Adrenal gland (tissue), 12 donors: ENCODE measurements around the gene PCLO. TPM values are rescaled to one million over a fixed set of nuclear protein-coding genes. Genes with fewer than 3 reads are reported as not detected.

ENCODE experiments used
- DNase-seq, 7 donors: peaks; one replicate each; pipeline ENCODE4 v3.0.0-alpha.2; 2019 to 2020
- H3K27ac ChIP-seq, 5 donors: fragments of 200-600 bp; sonication (generic) in 4 of 5; 1 replicate in 3 of 5; 2 replicates in 2 of 5; pipeline versions ENCODE4 v1.5.1 to v1.8.0; 2016 to 2020; ENCODE audit warnings: mild to moderate bottlenecking in 1 of 5
- H3K27me3 ChIP-seq: fragments of 200-600 bp; 2 replicates; pipeline ENCODE4 v1.8.0; 2021
- H3K36me3 ChIP-seq, 2 donors: fragments of 200-600 bp; replicated peaks in 1 of 2; 1 replicate in 1 of 2; 2 replicates in 1 of 2; pipeline versions ENCODE4 v1.5.1 to v1.8.0; 2018 to 2022
- H3K4me1 ChIP-seq, 2 donors: fragments of 200-600 bp; replicated peaks in 1 of 2; 1 replicate in 1 of 2; 2 replicates in 1 of 2; pipeline versions ENCODE4 v1.5.1 to v1.8.0; 2018 to 2021
- H3K4me3 ChIP-seq, 4 donors: fragments of 200-600 bp; sonication (generic) in 3 of 4; one replicate each; pipeline ENCODE4 v1.5.1; 2016 to 2018
- H3K9me3 ChIP-seq, 3 donors: fragments of 200-600 bp; sonication (generic) in 1 of 3; replicated peaks in 1 of 3; 1 replicate in 2 of 3; 2 replicates in 1 of 3; pipeline versions ENCODE4 v1.5.1 to v1.8.0; 2016 to 2021
- POLR2A ChIP-seq, 2 donors: fragments of 450-650 bp; IDR thresholded peaks; one replicate each; pipeline ENCODE4 v1.6.1; 2017; ENCODE audit warnings: antibody characterized with exemption in 2 of 2, mild to moderate bottlenecking in 2 of 2, moderate library complexity in 1 of 2
- WGBS, 4 donors: extraction: QIAGEN DNeasy Blood & Tissue Kit in 2 of 4; methylation state at CpG; one replicate each; pipeline versions ENCODE4 v1.1.5 to v1.1.7; 2013 to 2017; 5-methylcytosine and 5-hydroxymethylcytosine counted together
- intact Hi-C, 2 donors: fragments of 100-400 bp; cut with DNase I; formaldehyde crosslinking; loops; one replicate each; pipeline versions ENCODE4 v1.14.1 to v1.15.0; 2022 to 2023
- polyA plus RNA-seq, 3 donors: library from polyadenylated mRNA; stranded (reverse); fragments of 200-250 nt in 2 of 3; fragments of 350-450 nt in 1 of 3; fragmentation: Illumina TruSeq in 1 of 3; extraction: RNeasy Lipid Tissue Mini Kit (QIAGEN cat#74804) in 1 of 3; gene quantifications; one replicate each; pipeline ENCODE4 v1.2.3, GENCODE V29; 2013 to 2014
- small RNA-seq, 2 donors: library from RNA; depleted of rRNA; stranded (forward); fragments of <200 nt; gene quantifications; one replicate each; pipeline ENCODE3, GENCODE V24; 2016
- total RNA-seq, 9 donors: library from RNA; depleted of rRNA in 4 of 9; stranded (reverse); fragments of >200 nt in 4 of 9; fragments of 120-200 nt in 1 of 9; fragmentation: NEBNext Ultra II Directional in 1 of 9; extraction: Animal tissue kit (Norgen Biotek cat#: 25700) in 1 of 9; gene quantifications; one replicate each; pipeline versions ENCODE4 v1.1.0 to v1.2.4, GENCODE V29; 2013 to 2023
- TF ChIP-seq, protein P1 (sequence below), 6 experiments: fragments of 450-650 bp in 4 of 6; fragments of 200-600 bp in 2 of 6; sonication (generic) in 1 of 6; IDR thresholded peaks; 1 replicate in 5 of 6; 2 replicates in 1 of 6; pipeline versions ENCODE4 v1.5.1 to v1.8.0; 2016 to 2021; ENCODE audit warnings: antibody characterized with exemption in 6 of 6, mild to moderate bottlenecking in 2 of 6, moderate library complexity in 1 of 6
- donor health status: healthy with polysubstance abuse.
- donor health status: Bipolar disorder and iron deficiency.
- donor health status: DM: yes; HTN: yes; CAD: no.
- donor health status: DM: no; HTN: no; CAD: no.
- donor health status: DM: no; HTN: no; CAD: no.
- donor health status: DM: yes; HTN: yes; CAD: no.

The PCLO gene
- total and polyA plus RNA-seq, 12 donors = 1.8 to 17.1 (median 9.6) TPM

DNA sequence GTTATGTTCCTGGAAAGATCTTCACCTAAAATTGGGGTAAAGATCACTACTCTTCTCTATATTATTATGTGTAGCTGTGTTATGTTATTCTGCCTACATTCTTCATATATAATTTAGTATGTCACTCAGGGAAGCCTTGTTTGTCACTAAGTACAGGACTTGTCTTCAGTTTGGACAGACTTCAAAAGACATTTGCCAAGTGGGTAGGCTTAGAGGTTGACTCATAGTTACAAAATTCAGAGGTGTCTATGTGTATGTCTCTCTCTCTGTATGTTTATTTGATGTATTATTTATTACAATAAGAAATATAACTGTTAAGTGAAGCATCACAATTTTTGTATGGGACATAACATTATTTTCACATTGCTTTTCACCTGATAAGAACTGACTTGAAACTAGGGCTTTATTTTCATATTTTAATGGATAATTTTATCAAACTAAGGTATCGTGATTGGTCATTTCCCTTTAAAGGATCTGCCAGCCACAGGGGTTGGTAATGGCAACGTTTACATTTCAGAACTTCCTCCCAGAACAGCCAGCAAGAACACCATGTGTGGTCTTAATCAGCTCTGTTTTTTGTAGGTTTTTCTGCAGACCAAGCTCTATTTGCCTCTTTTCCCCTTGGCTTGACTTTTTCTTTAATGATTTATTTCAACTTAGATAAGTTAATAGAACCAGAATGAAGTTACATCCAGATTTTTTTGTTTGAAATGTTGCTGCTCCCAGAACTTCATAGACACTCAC lies 457.0 kb downstream of the PCLO start:
- DNase-seq = no peak
- 22 to 27% (median 25%) methylated on average over 2 of the region's 2 CpGs for WGBS, 4 donors
- intact Hi-C loops = no loop called here

DNA sequence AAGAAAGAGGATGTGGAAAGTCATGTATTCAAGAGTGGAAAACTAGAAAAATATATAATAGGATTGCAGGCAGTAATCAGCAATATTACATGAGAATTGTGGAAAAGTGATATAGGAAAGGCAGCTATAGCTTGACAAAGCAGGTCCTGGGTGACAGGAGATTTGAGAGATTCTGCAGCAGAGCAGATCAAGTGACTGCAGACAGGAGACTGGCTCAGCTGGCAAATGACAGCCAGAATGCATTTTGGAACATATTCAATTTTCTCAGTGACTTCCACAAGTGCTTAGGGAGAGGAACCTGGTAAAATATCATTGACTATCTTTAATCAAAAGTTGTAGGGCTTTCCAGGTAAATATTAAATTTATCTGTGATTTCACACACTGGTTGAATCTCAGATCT lies 458.6 kb downstream of the PCLO start:
- H3K27ac ChIP-seq = no peak overlapping the region
- no peak for TF ChIP-seq POLR2A (IDR thresholded peaks at IDR 0.05)
- TF ChIP-seq, protein P1, sequence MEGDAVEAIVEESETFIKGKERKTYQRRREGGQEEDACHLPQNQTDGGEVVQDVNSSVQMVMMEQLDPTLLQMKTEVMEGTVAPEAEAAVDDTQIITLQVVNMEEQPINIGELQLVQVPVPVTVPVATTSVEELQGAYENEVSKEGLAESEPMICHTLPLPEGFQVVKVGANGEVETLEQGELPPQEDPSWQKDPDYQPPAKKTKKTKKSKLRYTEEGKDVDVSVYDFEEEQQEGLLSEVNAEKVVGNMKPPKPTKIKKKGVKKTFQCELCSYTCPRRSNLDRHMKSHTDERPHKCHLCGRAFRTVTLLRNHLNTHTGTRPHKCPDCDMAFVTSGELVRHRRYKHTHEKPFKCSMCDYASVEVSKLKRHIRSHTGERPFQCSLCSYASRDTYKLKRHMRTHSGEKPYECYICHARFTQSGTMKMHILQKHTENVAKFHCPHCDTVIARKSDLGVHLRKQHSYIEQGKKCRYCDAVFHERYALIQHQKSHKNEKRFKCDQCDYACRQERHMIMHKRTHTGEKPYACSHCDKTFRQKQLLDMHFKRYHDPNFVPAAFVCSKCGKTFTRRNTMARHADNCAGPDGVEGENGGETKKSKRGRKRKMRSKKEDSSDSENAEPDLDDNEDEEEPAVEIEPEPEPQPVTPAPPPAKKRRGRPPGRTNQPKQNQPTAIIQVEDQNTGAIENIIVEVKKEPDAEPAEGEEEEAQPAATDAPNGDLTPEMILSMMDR (IDR thresholded peaks at IDR 0.05) = no peak
- DNase-seq = no peak
- intact Hi-C loops = no loop called here
- H3K4me3 ChIP-seq = no peak overlapping the region
- no peaks in the 10 kb centered on the region for H3K4me1 ChIP-seq
- no peaks in the 10 kb centered on the region for H3K27me3 ChIP-seq
- peaks cover 0 to 6% (median 0%) of the 10 kb centered on the region in 3 donors for H3K9me3 ChIP-seq
- no peaks in the 10 kb centered on the region for H3K36me3 ChIP-seq

More for the DNA sequence above, 457.0 kb downstream of the PCLO start:
- Histone ChIP-seq H3K36me3 (no peaks in the 10 kb centered on the region), H3K9me3 (peaks cover 0 to 6% (median 0%) of the 10 kb centered on the region in 3 donors), H3K4me3 (no peak overlapping the region), H3K4me1 (no peaks in the 10 kb centered on the region), H3K27me3 (no peaks in the 10 kb centered on the region), H3K27ac (no peak overlapping the region)
- TF ChIP-seq, protein P1 (IDR thresholded peaks at IDR 0.05) = no peak
- TF ChIP-seq POLR2A (IDR thresholded peaks at IDR 0.05) = no peak

Small RNA genes lying within 50 kb of the gene (small RNA-seq; reads per million reads assigned to genes)
- gene RNA5SP235 = 0.33 to 0.36 reads per million in 2 donors
